Spleen (tissue), 11 donors: ENCODE measurements around the gene PROM2. TPM values are rescaled to one million over a fixed set of nuclear protein-coding genes. Genes with fewer than 3 reads are reported as not detected.
A peak's percentile ranks its signal among the peaks of the same experiment; 100 is the strongest.

Source experiments
- DNase-seq: peaks from one replicate; pipeline ENCODE4 v3.0.0-alpha.2; 2020
- H3K27ac ChIP-seq, 8 donors: fragments of 200-600 bp; sonication (generic) in 7 of 8; 1 replicate in 4 of 8; 2 replicates in 4 of 8; pipeline versions ENCODE4 v1.5.0 to v1.8.0; 2016 to 2021; ENCODE audit warnings: inconsistent platforms in 4 of 8, mild to moderate bottlenecking in 4 of 8, moderate library complexity in 1 of 8
- H3K27me3 ChIP-seq, 7 donors: fragments of 200-600 bp; sonication (generic) in 6 of 7; replicated peaks in 1 of 7; 1 replicate in 4 of 7; 2 replicates in 3 of 7; pipeline versions ENCODE4 v1.5.0 to v1.8.0; 2016 to 2021; ENCODE audit warnings: inconsistent platforms in 3 of 7, mild to moderate bottlenecking in 1 of 7
- H3K36me3 ChIP-seq, 6 donors: fragments of 200-600 bp; sonication (generic) in 5 of 6; 1 replicate in 4 of 6; 2 replicates in 2 of 6; pipeline versions ENCODE4 v1.5.0 to v1.8.0; 2016 to 2021; ENCODE audit warnings: inconsistent platforms in 2 of 6
- H3K4me1 ChIP-seq, 6 donors: fragments of 200-600 bp; sonication (generic) in 5 of 6; 1 replicate in 3 of 6; 2 replicates in 3 of 6; pipeline versions ENCODE4 v1.5.0 to v1.8.0; 2016 to 2021; ENCODE audit warnings: inconsistent platforms in 3 of 6
- H3K4me3 ChIP-seq, 8 donors: fragments of 200-600 bp; sonication (generic) in 7 of 8; 1 replicate in 4 of 8; 2 replicates in 4 of 8; pipeline versions ENCODE4 v1.5.0 to v1.8.0; 2016 to 2021; ENCODE audit warnings: inconsistent platforms in 4 of 8, mild to moderate bottlenecking in 4 of 8, moderate library complexity in 2 of 8
- H3K9me3 ChIP-seq, 8 donors: fragments of 200-600 bp; sonication (generic) in 7 of 8; 1 replicate in 4 of 8; 2 replicates in 4 of 8; pipeline versions ENCODE4 v1.5.0 to v1.8.0; 2016 to 2021; ENCODE audit warnings: inconsistent platforms in 4 of 8
- CTCF ChIP-seq, 11 experiments: fragments of 200-600 bp in 7 of 11; fragments of 450-650 bp in 4 of 11; sonication (generic) in 4 of 11; IDR thresholded peaks in 8 of 11; conservative IDR thresholded peaks in 3 of 11; 1 replicate in 7 of 11; 2 replicates in 4 of 11; pipeline versions ENCODE4 v1.4.0 to v1.8.0; 2016 to 2021; ENCODE audit warnings: antibody characterized with exemption in 11 of 11, inconsistent platforms in 4 of 11, mild to moderate bottlenecking in 1 of 11
- POLR2A ChIP-seq, 3 donors: fragments of 450-650 bp; IDR thresholded peaks; one replicate each; pipeline ENCODE4 v1.5.1; 2017; ENCODE audit warnings: antibody characterized with exemption in 3 of 3, mild to moderate bottlenecking in 1 of 3
- POLR2AphosphoS5 ChIP-seq, 3 donors: sonication (generic); formaldehyde crosslinking; IDR thresholded peaks; one replicate each; pipeline ENCODE4 v1.5.1; 2017; ENCODE audit warnings: antibody characterized with exemption in 3 of 3
- WGBS, 5 donors: extraction: QIAGEN DNeasy Blood & Tissue Kit in 3 of 5; methylation state at CpG; one replicate each; pipeline versions ENCODE4 v1.1.5 to v1.1.7; 2013 to 2018; 5-methylcytosine and 5-hydroxymethylcytosine counted together
- intact Hi-C: fragments of 100-400 bp; cut with DNase I; formaldehyde crosslinking; loops from one replicate; pipeline ENCODE4 v1.15.0; 2023; ENCODE audit warnings: low total_unique reads
- polyA plus RNA-seq, 3 donors: library from polyadenylated mRNA; stranded (reverse); fragments of 200-250 nt; gene quantifications; one replicate each; pipeline ENCODE4 v1.2.1, GENCODE V29; 2013
- total RNA-seq, 7 donors: library from RNA; depleted of rRNA in 3 of 7; stranded (reverse); fragments of >200 nt in 3 of 7; fragmentation: NEBNext Ultra II Directional in 4 of 7; extraction: Animal tissue kit (Norgen Biotek cat#: 25700) in 4 of 7; gene quantifications; one replicate each; pipeline versions ENCODE4 v1.1.0 to v1.2.1, GENCODE V29; 2016 to 2021
- donor health status: healthy with polysubstance abuse.
- donor health status: DM: no; HTN: no; CAD: no; lungs with moderate emphysema.
- donor health status: DM: no; HTN: no; CAD: no.
- donor health status: Bipolar disorder and iron deficiency.
- donor health status: healthy.
- donor health status: DM: no; HTN: no; CAD: no.
- donor health status: DM: yes; HTN: yes; CAD: no.

The PROM2 gene
- total and polyA plus RNA-seq, 10 donors, result 0.21 to 4.9 (median 1.4) TPM

DNA sequence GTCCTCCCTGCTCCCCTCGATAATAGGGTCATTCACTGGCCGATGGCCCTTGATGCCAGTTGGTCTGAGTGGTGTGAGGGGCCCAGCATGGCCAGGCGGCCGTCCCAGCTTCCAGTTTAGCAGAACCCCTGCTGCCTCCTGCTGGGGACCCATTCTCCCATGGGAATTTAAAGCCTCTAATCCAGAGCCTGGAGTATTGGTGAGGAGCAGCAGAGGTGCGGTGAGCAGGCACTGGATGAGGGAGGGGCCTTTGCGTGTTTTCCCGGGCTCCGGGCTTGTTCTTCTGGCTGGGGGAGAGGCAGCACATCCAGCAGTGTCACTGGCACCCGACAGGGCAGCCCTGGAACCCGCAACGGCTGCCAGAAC lies 40.3 kb downstream of the PROM2 start:
- TF ChIP-seq POLR2A (IDR thresholded peaks at IDR 0.05) (no peak), CTCF (IDR thresholded peaks at IDR 0.05 in 8 of 11, conservative IDR thresholded peaks at IDR 0.05 in 3 of 11) (no peak), POLR2AphosphoS5 (IDR thresholded peaks at IDR 0.05) (no peak)
- Histone ChIP-seq H3K9me3 (no peaks in the 10 kb centered on the region), H3K36me3 (no peaks in the 10 kb centered on the region), H3K4me1 (no peaks in the 10 kb centered on the region), H3K27me3 (peaks cover 0 to 3% (median 0%) of the 10 kb centered on the region in 7 donors), H3K27ac (no peak overlapping the region), H3K4me3 (no peak overlapping the region)
- intact Hi-C loops, result no loop called here
- WGBS, 5 donors, result 77 to 90% (median 86%) methylated on average over 10 to 11 of the region's 11 CpGs
- peak; percentile 62 for DNase-seq

DNA sequence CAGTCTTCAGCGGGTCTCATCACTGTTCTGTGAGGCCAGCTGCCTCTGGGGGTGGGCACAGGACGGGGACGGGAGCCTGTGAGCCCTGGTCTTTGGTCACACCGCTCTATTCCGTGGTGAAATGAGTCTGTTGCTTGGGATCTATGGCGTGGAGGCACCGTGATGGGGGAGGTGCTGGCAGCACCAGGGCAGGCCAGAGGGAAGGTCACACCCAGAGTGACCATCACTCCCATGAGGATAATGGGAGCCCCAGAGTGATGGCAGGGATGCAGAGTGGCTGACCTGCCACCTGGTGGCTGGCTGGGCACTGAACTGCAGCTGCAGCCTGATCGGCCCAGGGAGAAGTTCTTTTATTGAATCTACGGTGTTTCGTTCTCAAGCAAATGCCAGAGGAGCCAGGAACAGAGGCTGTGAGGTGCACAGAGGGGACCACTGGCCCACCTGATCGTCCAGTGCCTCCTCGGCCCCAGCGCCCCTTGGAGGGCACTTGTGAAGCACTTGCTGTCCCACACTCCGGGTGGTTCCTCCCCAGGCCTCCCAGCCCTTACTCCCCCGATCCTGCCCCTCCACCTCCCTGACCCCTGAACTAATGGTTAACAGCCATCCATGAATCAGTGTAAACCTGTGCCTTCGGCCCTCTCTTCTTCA lies 40.8 kb downstream of the PROM2 start:
- no peak overlapping the region for H3K27ac ChIP-seq
- DNase-seq, result peak; percentile 63
- 77 to 82% (median 81%) methylated on average over 12 to 16 of the region's 16 CpGs for WGBS, 5 donors
- TF ChIP-seq POLR2AphosphoS5 (IDR thresholded peaks at IDR 0.05) (no peak), CTCF (IDR thresholded peaks at IDR 0.05 in 8 of 11, conservative IDR thresholded peaks at IDR 0.05 in 3 of 11) (peak in 8 of 11 experiments; percentile 24 to 55 (median 34)), POLR2A (IDR thresholded peaks at IDR 0.05) (no peak)
- H3K36me3 ChIP-seq, result no peaks in the 10 kb centered on the region
- H3K4me3 ChIP-seq, result no peak overlapping the region
- H3K4me1 ChIP-seq, result no peaks in the 10 kb centered on the region
- H3K9me3 ChIP-seq, result no peaks in the 10 kb centered on the region
- peaks cover 0 to 3% (median 0%) of the 10 kb centered on the region in 7 donors for H3K27me3 ChIP-seq
- intact Hi-C loops, result no loop called here

- Histone ChIP-seq H3K27me3 (peaks cover 0 to 3% (median 0%) of the 10 kb centered on the region in 7 donors), H3K27ac (no peak overlapping the region), H3K4me3 (no peak overlapping the region), H3K9me3 (no peaks in the 10 kb centered on the region), H3K36me3 (no peaks in the 10 kb centered on the region), H3K4me1 (no peaks in the 10 kb centered on the region)
- no peak for TF ChIP-seq POLR2A (IDR thresholded peaks at IDR 0.05)
- TF ChIP-seq CTCF (IDR thresholded peaks at IDR 0.05 in 8 of 11, conservative IDR thresholded peaks at IDR 0.05 in 3 of 11), result no peak
- no peak for TF ChIP-seq POLR2AphosphoS5 (IDR thresholded peaks at IDR 0.05)
- intact Hi-C loops, result no loop called here
- 81 to 91% (median 82%) methylated on average over 19 of the region's 19 CpGs for WGBS, 5 donors
- peak; percentile 58 for DNase-seq
These were observed 41.7 kb downstream of the PROM2 start for GRCh38 chr2:95315801-95316411.

GRCh38 chr2:95316466-95317122 lies 42.3 kb downstream of the PROM2 start:
- intact Hi-C loops, result no loop called here
- H3K27me3 ChIP-seq, result peaks cover 0 to 3% (median 0%) of the 10 kb centered on the region in 7 donors
- H3K4me1 ChIP-seq, result no peaks in the 10 kb centered on the region
- no peak overlapping the region for H3K4me3 ChIP-seq
- TF ChIP-seq POLR2A (IDR thresholded peaks at IDR 0.05) (no peak), CTCF (IDR thresholded peaks at IDR 0.05 in 8 of 11, conservative IDR thresholded peaks at IDR 0.05 in 3 of 11) (no peak), POLR2AphosphoS5 (IDR thresholded peaks at IDR 0.05) (no peak)
- H3K9me3 ChIP-seq, result no peaks in the 10 kb centered on the region
- 61 to 77% (median 70%) methylated on average over 7 to 8 of the region's 8 CpGs for WGBS, 5 donors
- no peaks in the 10 kb centered on the region for H3K36me3 ChIP-seq
- DNase-seq, result peak; percentile 51
- no peak overlapping the region for H3K27ac ChIP-seq
